ENCODE measurements around the gene ANKRD40.

Gene ANKRD40

GRCh38 chr17:50645748-50646682 is 61.7 kb downstream of the ANKRD40 start:
- no peak for DNase-seq (ENCODE audit: low read depth)

All from CMK (cell line).